Measurements from ENCODE around the gene PPIL6.
"Not testable (repeated sequence)": the region's sequence is repeated elsewhere in the genome, so short reads cannot be mapped to it uniquely, and the experiment has no call there.

PPIL6 gene

GRCh38 chr6:109469591-109470189 lies 29.3 kb upstream of the PPIL6 start:
- DNase-seq (ENCODE audit: insufficient read length, low spot score) (no peak), FAIRE-seq (no peak)
- no peak for TF ChIP-seq PAX5 (IDR thresholded peaks at IDR 0.05; ENCODE audit: insufficient read depth, low read length, severe bottlenecking)
- TF ChIP-seq POLR2AphosphoS5 (IDR thresholded peaks at IDR 0.05; ENCODE audit: low read depth, low read length) = no peak
- TF ChIP-seq POLR2A (IDR thresholded peaks at IDR 0.05; ENCODE audit: low read depth, low read length) = no peak
- TF ChIP-seq POU2F2 (IDR thresholded peaks at IDR 0.05; ENCODE audit: low read depth, low read length) = no peak

- FAIRE-seq (no peak), DNase-seq (ENCODE audit: insufficient read length, low spot score) (no peak)
- TF ChIP-seq TAF1 (IDR thresholded peaks at IDR 0.05; ENCODE audit: low read depth, low read length) = no peak
- no peak for TF ChIP-seq POLR2AphosphoS5 (IDR thresholded peaks at IDR 0.05; ENCODE audit: low read depth, low read length)
- TF ChIP-seq SPI1 (IDR thresholded peaks at IDR 0.05; ENCODE audit: low read depth, low read length) = no peak
- TF ChIP-seq PAX5 (IDR thresholded peaks at IDR 0.05; ENCODE audit: insufficient read depth, low read length, severe bottlenecking) = no peak
- TF ChIP-seq POLR2A (IDR thresholded peaks at IDR 0.05; ENCODE audit: low read depth, low read length) = no peak
- TF ChIP-seq POU2F2 (IDR thresholded peaks at IDR 0.05; ENCODE audit: low read depth, low read length) = no peak
Measured at GRCh38 chr6:109467696-109468095, 27.3 kb upstream of the PPIL6 start.

- DNase-seq (ENCODE audit: insufficient read length, low spot score) = no peak
- no peak for FAIRE-seq
- TF ChIP-seq POLR2A (IDR thresholded peaks at IDR 0.05; ENCODE audit: low read depth, low read length) = no peak
- TF ChIP-seq POLR2AphosphoS5 (IDR thresholded peaks at IDR 0.05; ENCODE audit: low read depth, low read length) = no peak
- no peak for TF ChIP-seq TAF1 (IDR thresholded peaks at IDR 0.05; ENCODE audit: low read depth, low read length)
- TF ChIP-seq SPI1 (IDR thresholded peaks at IDR 0.05; ENCODE audit: low read depth, low read length) = no peak
- TF ChIP-seq POU2F2 (IDR thresholded peaks at IDR 0.05; ENCODE audit: low read depth, low read length) = no peak
Measured at GRCh38 chr6:109466212-109466923, 25.9 kb upstream of the PPIL6 start.

GRCh38 chr6:109465772-109466171 lies 25.3 kb upstream of the PPIL6 start:
- FAIRE-seq (no peak), DNase-seq (ENCODE audit: insufficient read length, low spot score) (no peak)
- TF ChIP-seq SPI1 (IDR thresholded peaks at IDR 0.05; ENCODE audit: low read depth, low read length) = no peak

- no peak for DNase-seq (ENCODE audit: insufficient read length, low spot score)
- no peak for TF ChIP-seq SPI1 (IDR thresholded peaks at IDR 0.05; ENCODE audit: low read depth, low read length)
- TF ChIP-seq PAX5 (IDR thresholded peaks at IDR 0.05; ENCODE audit: insufficient read depth, low read length, severe bottlenecking) = no peak
- TF ChIP-seq POLR2A (IDR thresholded peaks at IDR 0.05; ENCODE audit: low read depth, low read length) = no peak
- no peak for TF ChIP-seq TAF1 (IDR thresholded peaks at IDR 0.05; ENCODE audit: low read depth, low read length)
- no peak for TF ChIP-seq POLR2AphosphoS5 (IDR thresholded peaks at IDR 0.05; ENCODE audit: low read depth, low read length)
- no peak for TF ChIP-seq POU2F2 (IDR thresholded peaks at IDR 0.05; ENCODE audit: low read depth, low read length)
- FAIRE-seq = peak; percentile 61
Measured at GRCh38 chr6:109461733-109462526, 21.5 kb upstream of the PPIL6 start.

GRCh38 chr6:109461205-109461604 lies 20.8 kb upstream of the PPIL6 start:
- FAIRE-seq = not testable (repeated sequence)

GRCh38 chr6:109460161-109460829 lies 19.9 kb upstream of the PPIL6 start:
- TF ChIP-seq PAX5 (IDR thresholded peaks at IDR 0.05; ENCODE audit: insufficient read depth, low read length, severe bottlenecking) = no peak
- no peak for TF ChIP-seq POU2F2 (IDR thresholded peaks at IDR 0.05; ENCODE audit: low read depth, low read length)
- TF ChIP-seq SPI1 (IDR thresholded peaks at IDR 0.05; ENCODE audit: low read depth, low read length) = no peak
- no peak for TF ChIP-seq POLR2A (IDR thresholded peaks at IDR 0.05; ENCODE audit: low read depth, low read length)
- no peak for TF ChIP-seq POLR2AphosphoS5 (IDR thresholded peaks at IDR 0.05; ENCODE audit: low read depth, low read length)
- TF ChIP-seq TAF1 (IDR thresholded peaks at IDR 0.05; ENCODE audit: low read depth, low read length) = no peak
- FAIRE-seq = peak; percentile 50
- DNase-seq (ENCODE audit: insufficient read length, low spot score) = no peak

More at GRCh38 chr6:109461205-109461604, 20.8 kb upstream of the PPIL6 start:
- DNase-seq (ENCODE audit: insufficient read length, low spot score) = not testable (repeated sequence)

GRCh38 chr6:109458774-109459531 lies 18.5 kb upstream of the PPIL6 start:
- peak; percentile 53; the same call in 1 of the 2 replicates for TF ChIP-seq SPI1 (IDR thresholded peaks at IDR 0.05; ENCODE audit: low read depth, low read length)
- no peak for TF ChIP-seq TAF1 (IDR thresholded peaks at IDR 0.05; ENCODE audit: low read depth, low read length)
- peak; percentile 81 for FAIRE-seq
- DNase-seq (ENCODE audit: insufficient read length, low spot score) = no peak

- no peak for DNase-seq (ENCODE audit: insufficient read length, low spot score)
- TF ChIP-seq SPI1 (IDR thresholded peaks at IDR 0.05; ENCODE audit: low read depth, low read length) (no peak), POLR2A (IDR thresholded peaks at IDR 0.05; ENCODE audit: low read depth, low read length) (no peak)
- FAIRE-seq = peak; percentile 38
Measured at GRCh38 chr6:109457562-109457996, 17.2 kb upstream of the PPIL6 start.

Measured in GM12891 (cell line).